Measurements from ENCODE around the gene AKAP12. TPM values are rescaled to one million over a fixed set of nuclear protein-coding genes. Genes with fewer than 3 reads are reported as not detected.

AKAP12 gene
- total and polyA plus RNA-seq, 12 donors: 5.7 to 43.3 (median 12.2) TPM

GRCh38 chr6:151330130-151330696 lies 90.4 kb downstream of the AKAP12 start:
- intact Hi-C loops (cut with DNase I): loop anchor here in 3 of 10 donors (5.0 kb wide), 1 partner anchor 438 kb away; no protein-coding TSS in a partner anchor
- TF ChIP-seq CTCF (IDR thresholded peaks at IDR 0.05): no peak
- H3K4me1 ChIP-seq: peaks cover 0 to 14% (median 12%) of the 10 kb centered on the region in 9 donors
- ATAC-seq: no peak
- no peak overlapping the region for H3K27ac ChIP-seq
- H3K9me3 ChIP-seq: no peaks in the 10 kb centered on the region
- H3K36me3 ChIP-seq: peaks cover 0 to 6% (median 0%) of the 10 kb centered on the region in 9 donors
- H3K4me3 ChIP-seq: no peak overlapping the region
- no peak for DNase-seq
- WGBS, 2 donors: 66 to 68% methylated on average over 6 of the region's 6 CpGs
- peaks cover 0 to 14% (median 2%) of the 10 kb centered on the region in 7 donors for H3K27me3 ChIP-seq

- TF ChIP-seq CTCF (IDR thresholded peaks at IDR 0.05): no peak
- ATAC-seq (no peak), DNase-seq (no peak)
- Histone ChIP-seq H3K27me3 (no peaks in the 10 kb centered on the region), H3K4me1 (peaks cover 0 to 4% (median 0%) of the 10 kb centered on the region in 9 donors), H3K9me3 (peaks cover 0 to 3% (median 0%) of the 10 kb centered on the region in 11 donors), H3K4me3 (no peak overlapping the region), H3K27ac (no peak overlapping the region), H3K36me3 (peaks cover 0 to 6% (median 0%) of the 10 kb centered on the region in 9 donors)
- intact Hi-C loops (cut with DNase I): loop anchor here in 5 of 10 donors (1.0 to 2.0 kb wide), 3 partner anchors 441 to 444 kb away; no protein-coding TSS in a partner anchor
Observed at GRCh38 chr6:151335930-151336329, 96.2 kb downstream of the AKAP12 start.

- no peak for DNase-seq
- intact Hi-C loops (cut with DNase I): no loop called here
- no peak for ATAC-seq
- Histone ChIP-seq H3K9me3 (peaks cover 0 to 3% (median 0%) of the 10 kb centered on the region in 11 donors), H3K27ac (no peak overlapping the region), H3K4me1 (peaks cover 0 to 4% (median 0%) of the 10 kb centered on the region in 9 donors), H3K36me3 (no peaks in the 10 kb centered on the region), H3K27me3 (no peaks in the 10 kb centered on the region), H3K4me3 (no peak overlapping the region)
- TF ChIP-seq CTCF (IDR thresholded peaks at IDR 0.05): no peak
- 88 to 90% methylated on average over 11 of the region's 11 CpGs for WGBS, 2 donors
Observed at GRCh38 chr6:151338651-151339200, 99.0 kb downstream of the AKAP12 start.

- no peaks in the 10 kb centered on the region for H3K27me3 ChIP-seq
- WGBS, 2 donors: 78% methylated on average over 4 of the region's 4 CpGs
- peaks cover 0 to 4% (median 0%) of the 10 kb centered on the region in 9 donors for H3K4me1 ChIP-seq
- H3K36me3 ChIP-seq: no peaks in the 10 kb centered on the region
- H3K27ac ChIP-seq: no peak overlapping the region
- intact Hi-C loops (cut with DNase I): no loop called here
- ATAC-seq: no peak
- H3K9me3 ChIP-seq: peaks cover 0 to 3% (median 0%) of the 10 kb centered on the region in 11 donors
- no peak for TF ChIP-seq CTCF (IDR thresholded peaks at IDR 0.05)
- no peak overlapping the region for H3K4me3 ChIP-seq
- no peak for DNase-seq
Observed at GRCh38 chr6:151339369-151339768, 99.6 kb downstream of the AKAP12 start.

All from heart right ventricle (tissue), 16 donors.